ENCODE results near the gene COMMD8. TPM values are rescaled to one million over a fixed set of nuclear protein-coding genes. Genes with fewer than 3 reads are reported as not detected.
"Not testable (repeated sequence)": the region's sequence is repeated elsewhere in the genome, so short reads cannot be mapped to it uniquely, and the experiment has no call there.

The COMMD8 gene
- total and polyA plus RNA-seq, 9 donors, result 13.8 to 19.1 (median 16.5) TPM

- Histone ChIP-seq H3K36me3 (ENCODE audit: control insufficient read depth, insufficient read depth, low read length) (no peaks in the 10 kb centered on the region), H3K4me1 (ENCODE audit: control insufficient read depth, insufficient read depth, low read length) (peaks cover 2% of the 10 kb centered on the region), H3K27ac (ENCODE audit: low read length) (no peak overlapping the region), H3K4me3 (ENCODE audit: low read length) (no peak overlapping the region), H3K27me3 (ENCODE audit: control insufficient read depth, insufficient read depth, low read length) (no peaks in the 10 kb centered on the region), H3K9me3 (replicated peaks; ENCODE audit: control insufficient read depth, low read depth, low read length) (no peaks in the 10 kb centered on the region)
- WGBS (ENCODE audit: insufficient coverage), result no CpG with 5 or more reads among the region's 3 CpGs
- no peak for DNase-seq
These were observed 30.0 kb upstream of the COMMD8 start for GRCh38 chr4:47493238-47494123.

GRCh38 chr4:47490550-47490949 lies 27.0 kb upstream of the COMMD8 start:
- no peak for DNase-seq
- Histone ChIP-seq H3K4me1 (ENCODE audit: control insufficient read depth, insufficient read depth, low read length) (peaks cover 2% of the 10 kb centered on the region), H3K9me3 (replicated peaks; ENCODE audit: control insufficient read depth, low read depth, low read length) (no peaks in the 10 kb centered on the region), H3K27me3 (ENCODE audit: control insufficient read depth, insufficient read depth, low read length) (no peaks in the 10 kb centered on the region), H3K4me3 (ENCODE audit: low read length) (no peak overlapping the region), H3K27ac (ENCODE audit: low read length) (no peak overlapping the region), H3K36me3 (ENCODE audit: control insufficient read depth, insufficient read depth, low read length) (no peaks in the 10 kb centered on the region)
- WGBS (ENCODE audit: insufficient coverage), result 74% methylated on average over 3 of the region's 4 CpGs

DNA sequence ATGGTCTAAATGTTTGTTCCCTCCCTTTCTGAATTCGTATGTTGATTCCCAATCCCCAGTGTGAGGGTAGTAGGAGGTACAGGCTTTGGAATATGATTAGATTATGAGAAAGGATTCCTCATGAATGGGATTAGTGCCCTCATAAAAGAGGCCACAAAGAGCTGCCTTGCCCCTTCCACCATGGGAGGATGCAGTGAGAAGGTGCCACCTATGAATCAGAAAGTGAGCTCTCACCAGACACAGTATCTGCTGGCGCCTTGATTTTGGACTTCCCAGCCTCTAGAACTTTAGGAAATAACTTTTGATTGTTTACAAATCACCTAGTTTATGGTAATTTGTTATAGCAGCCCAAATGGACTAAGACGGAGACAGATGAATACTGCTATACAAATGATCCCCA lies 25.2 kb upstream of the COMMD8 start:
- H3K4me1 ChIP-seq (ENCODE audit: control insufficient read depth, insufficient read depth, low read length), result peaks cover 5% of the 10 kb centered on the region
- WGBS (ENCODE audit: insufficient coverage), result no CpG with 5 or more reads among the region's 3 CpGs

GRCh38 chr4:47486727-47487126 lies 23.2 kb upstream of the COMMD8 start:
- not testable (repeated sequence) for DNase-seq; H3K27ac ChIP-seq (ENCODE audit: low read length); H3K36me3 ChIP-seq (ENCODE audit: control insufficient read depth, insufficient read depth, low read length); H3K9me3 ChIP-seq (replicated peaks; ENCODE audit: control insufficient read depth, low read depth, low read length); H3K4me3 ChIP-seq (ENCODE audit: low read length); H3K4me1 ChIP-seq (ENCODE audit: control insufficient read depth, insufficient read depth, low read length); H3K27me3 ChIP-seq (ENCODE audit: control insufficient read depth, insufficient read depth, low read length)
- WGBS (ENCODE audit: insufficient coverage), result 97% methylated on average over 5 of the region's 9 CpGs

More for the DNA sequence above, 25.2 kb upstream of the COMMD8 start:
- H3K4me3 ChIP-seq (ENCODE audit: low read length), result no peak overlapping the region
- DNase-seq, result no peak
- no peaks in the 10 kb centered on the region for H3K9me3 ChIP-seq (replicated peaks; ENCODE audit: control insufficient read depth, low read depth, low read length)
- H3K36me3 ChIP-seq (ENCODE audit: control insufficient read depth, insufficient read depth, low read length), result no peaks in the 10 kb centered on the region
- H3K27ac ChIP-seq (ENCODE audit: low read length), result no peak overlapping the region
- H3K27me3 ChIP-seq (ENCODE audit: control insufficient read depth, insufficient read depth, low read length), result no peaks in the 10 kb centered on the region

GRCh38 chr4:47486231-47486673 lies 22.8 kb upstream of the COMMD8 start:
- Histone ChIP-seq H3K4me3 (ENCODE audit: low read length) (peak overlapping the region; percentile 75), H3K4me1 (ENCODE audit: control insufficient read depth, insufficient read depth, low read length) (peaks cover 3% of the 10 kb centered on the region), H3K9me3 (replicated peaks; ENCODE audit: control insufficient read depth, low read depth, low read length) (no peaks in the 10 kb centered on the region), H3K27ac (ENCODE audit: low read length) (peak overlapping the region; percentile 97), H3K36me3 (ENCODE audit: control insufficient read depth, insufficient read depth, low read length) (no peaks in the 10 kb centered on the region), H3K27me3 (ENCODE audit: control insufficient read depth, insufficient read depth, low read length) (no peaks in the 10 kb centered on the region)
- 0% methylated on average over 1 of the region's 5 CpGs for WGBS (ENCODE audit: insufficient coverage)
- DNase-seq, result peak; percentile 28

DNA sequence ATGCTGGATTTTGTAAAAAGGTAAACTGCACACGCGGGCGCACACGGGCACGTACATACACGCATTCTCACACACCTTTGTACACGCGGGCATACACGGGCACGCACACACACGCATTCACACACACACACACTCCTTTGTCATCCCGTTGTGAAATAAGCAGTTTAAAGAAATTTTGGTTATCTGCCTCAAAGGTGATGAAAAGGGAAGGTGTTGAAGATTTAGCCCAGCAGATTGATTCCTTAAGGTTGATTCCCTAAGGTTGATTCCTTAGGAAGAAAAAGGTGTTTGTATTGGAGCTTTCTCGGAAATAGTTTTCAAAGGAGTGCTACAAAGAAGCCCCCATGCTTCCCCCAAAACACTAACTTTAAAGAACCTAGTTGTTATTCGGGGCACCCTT lies 22.3 kb upstream of the COMMD8 start:
- peaks cover 3% of the 10 kb centered on the region for H3K4me1 ChIP-seq (ENCODE audit: control insufficient read depth, insufficient read depth, low read length)

DNA sequence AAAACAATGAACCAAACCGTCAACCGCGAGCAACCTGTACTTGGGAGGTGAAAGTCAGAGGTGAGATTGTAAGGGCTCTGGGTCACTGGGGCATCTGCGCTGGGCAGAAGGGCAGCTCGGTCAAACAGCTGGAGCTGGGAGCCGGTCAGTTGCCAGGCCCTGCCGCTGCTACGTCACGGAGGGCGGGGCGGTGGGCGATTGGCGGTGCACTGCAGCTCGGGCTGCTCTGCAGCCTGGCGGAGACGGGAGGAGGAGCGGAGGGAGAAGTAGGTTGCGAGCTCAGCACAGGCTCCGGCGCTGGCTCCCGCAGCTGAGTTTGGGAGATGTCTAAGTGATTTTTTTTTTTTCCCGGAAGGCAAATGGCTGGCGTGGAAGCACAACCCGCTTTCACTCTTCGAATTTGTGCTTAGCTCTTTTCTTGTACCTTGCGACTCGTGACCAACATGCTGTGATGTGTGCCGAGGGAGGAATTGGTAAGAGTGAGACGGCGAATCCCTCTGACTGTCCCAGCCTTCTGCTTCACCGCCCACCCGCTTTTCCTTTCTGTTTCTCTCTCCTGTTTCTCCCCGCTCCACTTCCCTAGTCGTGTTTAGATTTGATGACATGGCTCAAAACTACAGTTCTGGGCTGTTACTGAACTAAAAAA lies 21.7 kb upstream of the COMMD8 start, which contains the start of gene ATP10D:
TSS of gene ATP10D (plus strand) at position 229 of the 646 bp plus-strand sequence. CDS start 27,266 bp downstream, outside the sequence.
- under 1% methylated on average over 22 of the region's 34 CpGs for WGBS (ENCODE audit: insufficient coverage)
- H3K27ac ChIP-seq (ENCODE audit: low read length), result peak within 1 kb of the TSS; percentile 97
- H3K36me3 ChIP-seq (ENCODE audit: control insufficient read depth, insufficient read depth, low read length), result no peaks in the 10 kb centered on the region
- peak within 1 kb of the TSS; percentile 75 for H3K4me3 ChIP-seq (ENCODE audit: low read length)
- H3K27me3 ChIP-seq (ENCODE audit: control insufficient read depth, insufficient read depth, low read length), result no peaks in the 10 kb centered on the region
- peaks cover 3% of the 10 kb centered on the region for H3K4me1 ChIP-seq (ENCODE audit: control insufficient read depth, insufficient read depth, low read length)
- no peaks in the 10 kb centered on the region for H3K9me3 ChIP-seq (replicated peaks; ENCODE audit: control insufficient read depth, low read depth, low read length)
- peak; percentile 98 for DNase-seq

More for the DNA sequence above, 22.3 kb upstream of the COMMD8 start:
- Histone ChIP-seq H3K36me3 (ENCODE audit: control insufficient read depth, insufficient read depth, low read length) (no peaks in the 10 kb centered on the region), H3K27me3 (ENCODE audit: control insufficient read depth, insufficient read depth, low read length) (no peaks in the 10 kb centered on the region), H3K27ac (ENCODE audit: low read length) (peak overlapping the region; percentile 97), H3K4me3 (ENCODE audit: low read length) (peak overlapping the region; percentile 75), H3K9me3 (replicated peaks; ENCODE audit: control insufficient read depth, low read depth, low read length) (no peaks in the 10 kb centered on the region)
- DNase-seq, result peak; percentile 35
- WGBS (ENCODE audit: insufficient coverage), result no CpG with 5 or more reads among the region's 14 CpGs

GRCh38 chr4:47484168-47484567 lies 20.7 kb upstream of the COMMD8 start:
- Histone ChIP-seq H3K36me3 (ENCODE audit: control insufficient read depth, insufficient read depth, low read length) (no peaks in the 10 kb centered on the region), H3K27me3 (ENCODE audit: control insufficient read depth, insufficient read depth, low read length) (no peaks in the 10 kb centered on the region), H3K9me3 (replicated peaks; ENCODE audit: control insufficient read depth, low read depth, low read length) (no peaks in the 10 kb centered on the region), H3K4me3 (ENCODE audit: low read length) (no peak overlapping the region), H3K4me1 (ENCODE audit: control insufficient read depth, insufficient read depth, low read length) (peaks cover 3% of the 10 kb centered on the region), H3K27ac (ENCODE audit: low read length) (no peak overlapping the region)
- no CpG with 5 or more reads among the region's 3 CpGs for WGBS (ENCODE audit: insufficient coverage)
- DNase-seq, result no peak

DNA sequence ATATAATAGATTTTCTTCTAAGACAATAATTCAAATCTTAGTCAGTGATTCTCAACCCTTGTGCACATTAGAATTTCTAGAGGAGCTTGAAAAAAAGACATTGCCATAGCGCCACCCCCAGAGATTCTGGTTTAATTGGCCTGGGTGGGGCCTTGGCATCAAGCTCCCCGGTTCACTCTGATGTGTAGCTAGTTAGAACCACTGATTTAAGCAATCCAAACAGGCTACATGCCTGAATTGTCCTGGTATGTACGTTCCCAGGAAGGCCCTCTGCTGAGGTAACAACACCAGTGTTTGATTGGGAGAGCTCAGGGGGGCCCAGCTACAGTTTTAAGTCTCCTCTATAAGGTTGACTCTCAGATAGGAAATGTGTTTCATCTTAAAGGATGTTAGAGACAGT lies 20.2 kb upstream of the COMMD8 start:
- H3K27me3 ChIP-seq (ENCODE audit: control insufficient read depth, insufficient read depth, low read length), result no peaks in the 10 kb centered on the region
- peaks cover 3% of the 10 kb centered on the region for H3K4me1 ChIP-seq (ENCODE audit: control insufficient read depth, insufficient read depth, low read length)
- H3K27ac ChIP-seq (ENCODE audit: low read length), result no peak overlapping the region
- H3K9me3 ChIP-seq (replicated peaks; ENCODE audit: control insufficient read depth, low read depth, low read length), result no peaks in the 10 kb centered on the region
- DNase-seq, result no peak
- H3K4me3 ChIP-seq (ENCODE audit: low read length), result no peak overlapping the region
- 55% methylated on average over 2 of the region's 3 CpGs for WGBS (ENCODE audit: insufficient coverage)
- H3K36me3 ChIP-seq (ENCODE audit: control insufficient read depth, insufficient read depth, low read length), result no peaks in the 10 kb centered on the region

DNA sequence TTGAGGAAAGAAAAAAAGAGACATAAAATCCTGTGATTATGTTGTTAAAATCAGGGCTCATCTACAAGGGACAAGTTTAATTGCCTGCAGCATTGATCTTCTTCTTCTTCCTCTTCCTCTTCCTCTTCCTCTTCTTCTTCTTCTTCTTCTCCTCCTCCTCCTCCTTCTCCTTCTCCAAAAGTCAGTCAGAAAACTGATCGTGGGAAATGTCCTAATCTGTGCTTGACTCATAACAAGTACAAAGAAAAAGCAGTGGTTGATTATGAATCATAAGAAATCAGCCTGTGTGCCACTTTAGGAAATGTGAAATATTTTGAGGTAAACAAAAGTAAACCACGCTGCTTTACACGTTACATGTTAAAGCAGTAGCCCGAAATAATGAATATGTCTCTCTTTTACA lies 18.8 kb upstream of the COMMD8 start:
- Histone ChIP-seq H3K4me3 (ENCODE audit: low read length) (no peak overlapping the region), H3K27ac (ENCODE audit: low read length) (no peak overlapping the region)
- no CpG with 5 or more reads among the region's 4 CpGs for WGBS (ENCODE audit: insufficient coverage)

More for the DNA sequence above, 18.8 kb upstream of the COMMD8 start:
- Histone ChIP-seq H3K36me3 (ENCODE audit: control insufficient read depth, insufficient read depth, low read length) (no peaks in the 10 kb centered on the region), H3K27me3 (ENCODE audit: control insufficient read depth, insufficient read depth, low read length) (no peaks in the 10 kb centered on the region), H3K4me1 (ENCODE audit: control insufficient read depth, insufficient read depth, low read length) (peaks cover 3% of the 10 kb centered on the region), H3K9me3 (replicated peaks; ENCODE audit: control insufficient read depth, low read depth, low read length) (no peaks in the 10 kb centered on the region)
- no peak for DNase-seq
